ENCODE results near the gene C16orf87.

- no peak for TF ChIP-seq CTCF (conservative IDR thresholded peaks at IDR 0.05)
- no peak for TF ChIP-seq EZH2 (IDR thresholded peaks at IDR 0.05; ENCODE audit: low read depth)
These were observed 19.3 kb downstream of the C16orf87 start for GRCh38 chr16:46811682-46812081.

All from PC-9 (cell line).